ENCODE measurements around the gene ATF4. TPM values are rescaled to one million over a fixed set of nuclear protein-coding genes. Genes with fewer than 3 reads are reported as not detected.

Gene ATF4
- total and polyA plus RNA-seq, 4 donors = 179 to 882 (median 410) TPM

GRCh38 chr22:39530116-39530515 is 9.8 kb downstream of the ATF4 start:
- 75 to 78% methylated on average over 6 of the region's 6 CpGs for WGBS, 2 donors
- no peaks in the 10 kb centered on the region for H3K9me3 ChIP-seq (ENCODE audit: control insufficient read depth in 4 of 4, insufficient read depth in 3 of 4, low read length in 3 of 4)
- DNase-seq (no peak), ATAC-seq (ENCODE audit: insufficient read depth, low FRiP score) (no peak)
- H3K9ac ChIP-seq (ENCODE audit: insufficient read depth in 1 of 2, low read length in 2 of 2) = no peak overlapping the region
- H3K27me3 ChIP-seq (ENCODE audit: control insufficient read depth in 3 of 3, insufficient read depth in 3 of 3, low read length in 2 of 3) = no peaks in the 10 kb centered on the region
- TF ChIP-seq CTCF (IDR thresholded peaks at IDR 0.05; ENCODE audit: control extremely low read depth, extremely low read depth) = no peak
- peaks cover 0 to 27% (median 21%) of the 10 kb centered on the region in 4 donors for H3K36me3 ChIP-seq (ENCODE audit: control insufficient read depth in 4 of 4, insufficient read depth in 4 of 4, low read length in 4 of 4)
- no peak overlapping the region for H3K4me3 ChIP-seq
- peaks cover 6 to 44% (median 26%) of the 10 kb centered on the region in 5 donors for H3K4me1 ChIP-seq (ENCODE audit: control insufficient read depth in 5 of 5, insufficient read depth in 5 of 5, low read length in 5 of 5)
- no peak overlapping the region for H3K27ac ChIP-seq (ENCODE audit: low read depth in 1 of 2, low read length in 1 of 2)

GRCh38 chr22:39530692-39531331 is 10.4 kb downstream of the ATF4 start:
- H3K36me3 ChIP-seq (ENCODE audit: control insufficient read depth in 4 of 4, insufficient read depth in 4 of 4, low read length in 4 of 4) = peaks cover 0 to 22% (median 19%) of the 10 kb centered on the region in 4 donors
- H3K4me1 ChIP-seq (ENCODE audit: control insufficient read depth in 5 of 5, insufficient read depth in 5 of 5, low read length in 5 of 5) = peaks cover 6 to 44% (median 22%) of the 10 kb centered on the region in 5 donors
- no peak overlapping the region for H3K9ac ChIP-seq (ENCODE audit: insufficient read depth in 1 of 2, low read length in 2 of 2)
- DNase-seq (peak in 1 of 3 donors; percentile 39), ATAC-seq (ENCODE audit: insufficient read depth, low FRiP score) (no peak)
- H3K27me3 ChIP-seq (ENCODE audit: control insufficient read depth in 3 of 3, insufficient read depth in 3 of 3, low read length in 2 of 3) = no peaks in the 10 kb centered on the region
- no peak overlapping the region for H3K4me3 ChIP-seq
- no peak overlapping the region for H3K27ac ChIP-seq (ENCODE audit: low read depth in 1 of 2, low read length in 1 of 2)
- no peak for TF ChIP-seq CTCF (IDR thresholded peaks at IDR 0.05; ENCODE audit: control extremely low read depth, extremely low read depth)
- 42 to 50% methylated on average over 9 of the region's 9 CpGs for WGBS, 2 donors
- H3K9me3 ChIP-seq (ENCODE audit: control insufficient read depth in 4 of 4, insufficient read depth in 3 of 4, low read length in 3 of 4) = no peaks in the 10 kb centered on the region

- Histone ChIP-seq H3K27ac (ENCODE audit: low read depth in 1 of 2, low read length in 1 of 2) (peak within 1 kb of the TSS; percentile 95 to 96), H3K36me3 (ENCODE audit: control insufficient read depth in 4 of 4, insufficient read depth in 4 of 4, low read length in 4 of 4) (peaks cover 0 to 22% (median 18%) of the 10 kb centered on the region in 4 donors), H3K4me1 (ENCODE audit: control insufficient read depth in 5 of 5, insufficient read depth in 5 of 5, low read length in 5 of 5) (peaks cover 6 to 44% (median 19%) of the 10 kb centered on the region in 5 donors), H3K9me3 (ENCODE audit: control insufficient read depth in 4 of 4, insufficient read depth in 3 of 4, low read length in 3 of 4) (no peaks in the 10 kb centered on the region), H3K27me3 (ENCODE audit: control insufficient read depth in 3 of 3, insufficient read depth in 3 of 3, low read length in 2 of 3) (no peaks in the 10 kb centered on the region), H3K4me3 (peak within 1 kb of the TSS; percentile 93), H3K9ac (ENCODE audit: insufficient read depth in 1 of 2, low read length in 2 of 2) (peak within 1 kb of the TSS in 1 of 2 donors; percentile 66)
- WGBS, 2 donors = 0 to 1% methylated on average over 63 to 67 of the region's 67 CpGs
- no peak for TF ChIP-seq CTCF (IDR thresholded peaks at IDR 0.05; ENCODE audit: control extremely low read depth, extremely low read depth)
- DNase-seq = peak; percentile 99 to 100 (median 100)
- ATAC-seq (ENCODE audit: insufficient read depth, low FRiP score) = peak; percentile 88
Measured at GRCh38 chr22:39532215-39533073, 12.1 kb downstream of the ATF4 start, which contains the start of gene RPS19BP1. Gene RPS19BP1, minus strand, starts transcription at chr22:39532748. Its CDS starts 10 bp downstream, at chr22:39532738.

All from lung (tissue), 12 donors.